H1 (cell line): ENCODE measurements around the gene RBM20.

Source experiments
- EZH2 ChIP-seq: fragments of 200-600 bp; sonication (generic); IDR thresholded peaks from 2 replicates; pipeline ENCODE4 v1.7.1; 2012; ENCODE audit warnings: low read depth, mild to moderate bottlenecking, moderate library complexity, low read length, inconsistent platforms; ENCODE audit not compliant: severe bottlenecking
- GABPA ChIP-seq: IDR thresholded peaks from 2 replicates; pipeline ENCODE4 v1.6.1; 2011; ENCODE audit warnings: mild to moderate bottlenecking, low read length, moderate library complexity, borderline replicate concordance; ENCODE audit not compliant: insufficient read depth
- JUND ChIP-seq: IDR thresholded peaks from 2 replicates; pipeline ENCODE4 v1.6.1; 2011; ENCODE audit warnings: mild to moderate bottlenecking, improper control_type of control experiment, low read length
- POLR2A ChIP-seq, 2 experiments: IDR thresholded peaks; 1 replicate in 1 of 2; 2 replicates in 1 of 2; pipeline ENCODE4 v1.6.1; 2011; ENCODE audit warnings: low read depth in 2 of 2, low read length in 2 of 2, mild to moderate bottlenecking in 2 of 2; ENCODE audit errors: control extremely low read depth in 1 of 2
- POLR2AphosphoS5 ChIP-seq: IDR thresholded peaks from 2 replicates; pipeline ENCODE4 v1.6.1; 2011; ENCODE audit warnings: low read depth, low read length
- SP1 ChIP-seq: IDR thresholded peaks from 2 replicates; pipeline ENCODE4 v1.6.1; 2011; ENCODE audit warnings: low read depth, low read length
- SP4 ChIP-seq: IDR thresholded peaks from 2 replicates; pipeline ENCODE4 v1.6.1; 2012; ENCODE audit warnings: low read length, inconsistent platforms
- TAF1 ChIP-seq: IDR thresholded peaks from 2 replicates; pipeline ENCODE4 v1.6.1; 2011; ENCODE audit warnings: mild to moderate bottlenecking, low read depth, low read length
- ZNF274 ChIP-seq: IDR thresholded peaks from 2 replicates; pipeline ENCODE4 v1.7.0; 2012; ENCODE audit warnings: low read length, borderline replicate concordance; ENCODE audit errors: extremely low read depth
- TF ChIP-seq, protein P1 (sequence below), 3 experiments: IDR thresholded peaks; 1 replicate in 2 of 3; 2 replicates in 1 of 3; pipeline versions ENCODE4 v1.5.1 to v1.6.1; 2011; ENCODE audit warnings: low read length in 3 of 3, mild to moderate bottlenecking in 3 of 3, inconsistent platforms in 2 of 3, low read depth in 1 of 3, moderate library complexity in 1 of 3; ENCODE audit not compliant: insufficient read depth in 1 of 3; ENCODE audit errors: control extremely low read depth in 1 of 3

DNA sequence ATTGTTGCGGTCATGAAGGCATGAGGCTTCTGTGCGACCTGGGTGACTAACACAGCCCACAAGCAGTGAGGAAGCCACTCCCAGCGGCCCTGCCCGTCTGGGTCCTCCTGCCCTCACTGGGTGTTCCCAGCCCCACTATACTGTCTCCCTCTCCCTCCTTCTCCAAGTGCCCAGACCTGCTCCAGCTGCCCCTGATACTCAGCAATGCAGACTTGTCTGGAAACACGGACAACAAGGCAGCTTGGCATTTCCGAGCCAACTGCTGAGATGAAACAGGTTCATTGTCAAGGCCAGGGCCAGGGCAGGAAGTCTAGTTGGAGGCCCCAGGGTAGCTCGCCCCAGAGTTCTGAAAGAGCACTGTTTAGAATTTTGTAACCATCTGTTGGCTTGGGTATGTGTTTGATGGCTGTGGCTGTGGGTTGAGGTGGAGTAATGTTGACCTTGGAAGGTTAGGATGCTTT lies 95.7 kb downstream of the RBM20 start:
- no peak for TF ChIP-seq POLR2AphosphoS5
- no peak for TF ChIP-seq SP4
- TF ChIP-seq, protein P1, sequence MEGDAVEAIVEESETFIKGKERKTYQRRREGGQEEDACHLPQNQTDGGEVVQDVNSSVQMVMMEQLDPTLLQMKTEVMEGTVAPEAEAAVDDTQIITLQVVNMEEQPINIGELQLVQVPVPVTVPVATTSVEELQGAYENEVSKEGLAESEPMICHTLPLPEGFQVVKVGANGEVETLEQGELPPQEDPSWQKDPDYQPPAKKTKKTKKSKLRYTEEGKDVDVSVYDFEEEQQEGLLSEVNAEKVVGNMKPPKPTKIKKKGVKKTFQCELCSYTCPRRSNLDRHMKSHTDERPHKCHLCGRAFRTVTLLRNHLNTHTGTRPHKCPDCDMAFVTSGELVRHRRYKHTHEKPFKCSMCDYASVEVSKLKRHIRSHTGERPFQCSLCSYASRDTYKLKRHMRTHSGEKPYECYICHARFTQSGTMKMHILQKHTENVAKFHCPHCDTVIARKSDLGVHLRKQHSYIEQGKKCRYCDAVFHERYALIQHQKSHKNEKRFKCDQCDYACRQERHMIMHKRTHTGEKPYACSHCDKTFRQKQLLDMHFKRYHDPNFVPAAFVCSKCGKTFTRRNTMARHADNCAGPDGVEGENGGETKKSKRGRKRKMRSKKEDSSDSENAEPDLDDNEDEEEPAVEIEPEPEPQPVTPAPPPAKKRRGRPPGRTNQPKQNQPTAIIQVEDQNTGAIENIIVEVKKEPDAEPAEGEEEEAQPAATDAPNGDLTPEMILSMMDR (IDR thresholded peaks at IDR 0.05; ENCODE audit: control extremely low read depth in 1 of 3, insufficient read depth in 1 of 3, low read depth in 1 of 3, low read length in 3 of 3), result no peak
- no peak for TF ChIP-seq POLR2A (IDR thresholded peaks at IDR 0.05; ENCODE audit: control extremely low read depth in 1 of 2, low read depth in 2 of 2, low read length in 2 of 2)
- no peak for TF ChIP-seq SP1
- no peak for TF ChIP-seq JUND
- TF ChIP-seq EZH2, result no peak
- no peak for TF ChIP-seq TAF1
- TF ChIP-seq GABPA, result no peak
- TF ChIP-seq ZNF274, result no peak
